Measurements from ENCODE around the gene NTRK3.
"Not testable (repeated sequence)": the region's sequence is repeated elsewhere in the genome, so short reads cannot be mapped to it uniquely, and the experiment has no call there.

NTRK3 gene

GRCh38 chr15:87866961-87867360 is 389.6 kb downstream of the NTRK3 start:
- DNase-seq, result no peak

GRCh38 chr15:87863152-87863551 is 393.4 kb downstream of the NTRK3 start:
- no peak for DNase-seq

DNA sequence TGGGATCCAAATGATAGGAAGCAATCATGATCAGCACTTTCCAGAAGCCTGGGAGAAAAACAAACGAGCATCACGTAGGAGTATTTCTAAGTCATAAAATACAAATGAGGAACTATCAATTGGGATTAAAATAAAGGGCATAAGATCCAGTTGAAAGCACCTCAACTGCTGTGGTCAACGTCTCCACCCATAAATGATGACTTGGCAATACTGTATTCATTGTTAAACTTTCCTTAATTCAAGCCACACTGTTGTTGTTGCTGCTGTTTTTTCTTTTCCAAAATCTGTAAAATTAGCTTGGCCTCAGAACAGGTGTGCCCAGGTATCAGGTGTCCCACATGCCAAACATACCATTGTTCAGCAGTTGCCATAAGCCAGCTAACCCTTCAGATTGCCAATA is 395.8 kb downstream of the NTRK3 start:
- no peak for DNase-seq

GRCh38 chr15:87858651-87859050 is 397.9 kb downstream of the NTRK3 start:
- no peak for DNase-seq

- no peak for DNase-seq
Observed at GRCh38 chr15:87851497-87851896, 405.0 kb downstream of the NTRK3 start.

DNA sequence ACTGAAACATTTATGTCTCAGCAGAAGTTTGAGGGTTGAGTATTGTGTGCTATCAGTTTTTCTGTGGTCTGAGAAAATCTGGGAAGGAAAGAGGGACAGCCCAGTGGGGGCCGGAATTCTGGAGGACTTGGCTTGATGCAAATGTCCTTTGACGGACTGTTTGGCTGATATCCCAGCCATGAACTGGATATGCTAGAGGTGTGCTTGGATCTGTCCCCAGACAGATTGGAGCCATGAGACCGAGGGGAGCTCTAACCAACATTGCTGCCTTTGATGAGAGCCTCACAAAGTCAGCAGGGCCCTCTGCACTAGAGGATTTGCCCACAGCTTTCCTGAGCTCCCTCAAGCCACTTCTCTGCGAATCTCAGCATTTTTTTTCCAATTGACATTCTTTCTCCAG is 405.6 kb downstream of the NTRK3 start:
- no peak for DNase-seq

- DNase-seq, result no peak
Observed at GRCh38 chr15:87849181-87849580, 407.4 kb downstream of the NTRK3 start.

DNA sequence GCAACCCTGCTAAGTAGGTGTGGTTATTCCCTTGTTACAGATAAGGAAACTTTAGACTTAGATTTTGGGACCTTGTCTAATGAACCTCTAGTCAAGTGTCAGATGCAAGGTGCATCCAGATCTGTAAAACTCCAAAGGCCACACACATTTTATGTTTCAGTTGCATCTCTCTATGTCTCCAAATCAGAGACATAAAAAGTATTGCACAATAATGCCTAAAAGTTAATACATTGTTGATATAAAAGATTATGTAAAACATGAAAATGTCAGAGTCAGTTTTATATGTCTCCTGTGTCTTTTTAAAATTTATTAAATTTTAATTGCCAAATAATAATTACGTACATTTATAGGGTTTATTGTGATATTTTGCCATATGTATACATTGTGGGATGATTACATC is 408.5 kb downstream of the NTRK3 start:
- no peak for DNase-seq

- DNase-seq, result no peak
Observed at GRCh38 chr15:87846746-87847145, 409.8 kb downstream of the NTRK3 start.

DNA sequence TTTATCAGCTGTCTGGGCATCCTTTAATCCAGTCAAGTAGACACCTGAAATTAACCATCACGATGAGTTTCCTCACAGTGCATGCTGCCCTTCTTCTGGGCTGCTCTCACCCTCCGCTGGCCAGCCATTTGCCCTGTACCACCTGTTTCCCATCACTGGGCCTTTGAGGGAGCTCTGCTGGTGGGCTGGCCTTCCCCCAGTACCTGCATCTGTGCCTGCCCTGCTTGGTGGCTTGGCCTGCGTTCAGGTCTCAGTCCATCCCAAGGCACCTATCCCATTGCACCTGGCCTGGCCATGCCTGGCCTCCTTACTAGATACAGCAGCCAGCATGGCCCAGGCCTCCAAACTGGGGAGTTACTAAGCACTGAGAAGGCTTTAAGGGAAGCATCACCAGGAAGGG is 413.2 kb downstream of the NTRK3 start:
- DNase-seq, result no peak

GRCh38 chr15:87841426-87841998 is 415.0 kb downstream of the NTRK3 start:
- DNase-seq, result no peak

- not testable (repeated sequence) for DNase-seq
Observed at GRCh38 chr15:87835830-87836229, 420.7 kb downstream of the NTRK3 start.

GRCh38 chr15:87833333-87833732 is 423.2 kb downstream of the NTRK3 start:
- DNase-seq, result not testable (repeated sequence)

- DNase-seq, result no peak
Observed at GRCh38 chr15:87829332-87830050, 427.0 kb downstream of the NTRK3 start.

GRCh38 chr15:87828608-87829007 is 427.9 kb downstream of the NTRK3 start:
- DNase-seq, result no peak

DNA sequence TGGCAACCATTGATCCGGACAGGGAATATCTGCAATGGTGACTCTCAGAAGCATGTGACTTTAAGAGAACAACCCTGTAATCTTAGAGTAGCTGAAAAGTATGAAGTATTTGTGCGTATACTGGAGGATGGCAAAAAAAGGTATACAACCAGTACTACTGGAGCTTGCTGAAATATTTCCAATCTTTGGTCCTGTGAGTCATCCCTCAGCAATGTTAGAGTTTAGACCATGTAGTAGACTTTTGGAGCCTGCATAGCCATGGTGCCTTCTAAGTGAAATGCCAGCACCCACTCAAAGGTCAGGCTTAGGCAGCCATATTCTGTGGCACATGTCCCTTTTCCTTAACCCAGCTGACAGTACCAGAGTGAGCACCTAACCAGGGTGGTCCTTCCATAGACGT is 429.4 kb downstream of the NTRK3 start:
- DNase-seq, result no peak

GRCh38 chr15:87826119-87826747 is 430.3 kb downstream of the NTRK3 start:
- DNase-seq, result no peak

GRCh38 chr15:87818756-87819155 is 437.8 kb downstream of the NTRK3 start:
- no peak for DNase-seq

DNA sequence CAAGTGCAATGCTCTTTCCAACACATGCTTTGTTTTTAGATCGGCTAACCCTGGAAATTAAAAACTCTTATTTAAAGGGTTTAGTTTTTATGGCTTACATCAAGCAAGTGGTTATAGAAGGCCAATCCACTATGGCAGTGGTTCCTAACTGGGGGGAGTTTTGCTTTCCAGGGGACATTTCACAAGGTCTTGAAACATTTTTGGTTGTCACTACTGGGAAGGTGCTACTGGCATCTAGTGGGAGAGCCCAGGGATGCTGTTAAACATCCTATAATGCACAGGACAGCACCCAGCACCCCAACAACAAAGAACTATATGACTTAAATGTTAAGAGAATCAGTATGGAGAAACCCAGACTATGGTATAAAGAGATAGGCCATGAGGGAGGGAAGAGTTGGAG is 439.0 kb downstream of the NTRK3 start:
- DNase-seq, result no peak

GRCh38 chr15:87816811-87817210 is 439.7 kb downstream of the NTRK3 start:
- no peak for DNase-seq

- DNase-seq, result no peak
Observed at GRCh38 chr15:87816016-87816415, 440.5 kb downstream of the NTRK3 start.
